ENCODE measurements around the gene DPF3.
"Not testable (repeated sequence)": the region's sequence is repeated elsewhere in the genome, so short reads cannot be mapped to it uniquely, and the experiment has no call there.

Gene DPF3

GRCh38 chr14:72756967-72757366 lies 136.9 kb downstream of the DPF3 start:
- no peak for DNase-seq

DNA sequence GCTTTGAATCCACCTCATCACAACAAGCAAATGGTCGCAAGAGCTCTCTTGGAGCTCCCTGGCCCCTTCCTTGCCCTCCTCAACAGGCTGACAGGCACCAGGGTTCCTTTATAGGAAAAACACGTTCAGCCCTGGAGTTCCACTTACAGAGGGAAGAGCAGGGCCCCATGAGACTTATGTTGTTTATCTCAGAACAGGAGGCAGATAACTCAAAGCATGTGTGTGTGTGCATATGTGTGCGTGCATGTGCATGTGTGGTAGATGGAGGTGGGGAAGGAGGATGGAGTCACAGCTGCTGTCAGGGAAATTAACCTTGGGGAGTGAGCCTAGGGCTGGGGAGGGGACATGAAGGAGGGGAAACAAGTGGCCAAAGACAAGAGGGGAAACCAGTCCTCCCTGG lies 138.1 kb downstream of the DPF3 start:
- no peak for DNase-seq

DNA sequence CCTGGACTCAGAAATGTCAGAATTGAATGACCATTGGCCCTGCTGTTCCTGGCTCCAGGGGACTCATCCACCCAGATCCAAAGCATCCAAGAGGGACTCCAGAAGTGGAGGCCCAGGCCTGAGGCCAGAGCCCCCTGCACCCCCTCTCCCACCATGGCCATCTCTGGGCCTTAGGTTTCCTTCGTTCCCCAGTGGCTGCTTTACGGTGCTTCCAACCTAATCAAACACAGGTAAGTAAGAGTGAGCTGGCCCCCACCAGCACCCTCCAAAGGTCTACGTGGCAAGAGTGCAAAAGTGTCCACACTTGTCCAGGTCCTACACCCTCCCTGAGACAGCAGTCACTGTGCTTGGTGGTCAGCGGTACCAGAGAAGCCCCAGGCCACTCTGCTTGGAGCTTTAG lies 139.0 kb downstream of the DPF3 start:
- no peak for DNase-seq

GRCh38 chr14:72753879-72754400 lies 140.0 kb downstream of the DPF3 start:
- DNase-seq = no peak

GRCh38 chr14:72753044-72753710 lies 140.7 kb downstream of the DPF3 start:
- DNase-seq = no peak

GRCh38 chr14:72752034-72752412 lies 141.9 kb downstream of the DPF3 start:
- DNase-seq = no peak

GRCh38 chr14:72751276-72752033 lies 142.4 kb downstream of the DPF3 start:
- DNase-seq = no peak

- DNase-seq = not testable (repeated sequence)
These were observed 145.0 kb downstream of the DPF3 start for GRCh38 chr14:72748921-72749320.

DNA sequence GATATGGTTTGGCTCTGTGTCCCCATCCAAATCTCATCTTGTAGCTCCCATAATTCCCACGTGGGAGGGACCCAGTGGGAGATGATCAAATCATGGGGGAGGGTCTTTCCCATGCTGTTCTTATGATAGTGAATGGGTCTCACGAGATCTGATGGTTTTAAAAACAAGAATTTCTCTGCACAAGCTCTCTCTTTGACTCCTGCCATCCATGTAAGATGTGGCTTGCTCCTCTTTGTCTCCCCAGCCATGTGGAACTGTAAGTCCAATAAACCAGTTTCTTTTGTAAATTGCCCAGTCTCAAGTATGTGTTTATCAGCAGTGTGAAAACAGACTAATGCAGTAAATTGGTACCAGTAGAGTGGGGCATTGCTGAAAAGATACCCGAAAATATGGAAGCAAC lies 146.2 kb downstream of the DPF3 start:
- no peak for DNase-seq

- no peak for DNase-seq
These were observed 147.6 kb downstream of the DPF3 start for GRCh38 chr14:72745991-72746980.

DNA sequence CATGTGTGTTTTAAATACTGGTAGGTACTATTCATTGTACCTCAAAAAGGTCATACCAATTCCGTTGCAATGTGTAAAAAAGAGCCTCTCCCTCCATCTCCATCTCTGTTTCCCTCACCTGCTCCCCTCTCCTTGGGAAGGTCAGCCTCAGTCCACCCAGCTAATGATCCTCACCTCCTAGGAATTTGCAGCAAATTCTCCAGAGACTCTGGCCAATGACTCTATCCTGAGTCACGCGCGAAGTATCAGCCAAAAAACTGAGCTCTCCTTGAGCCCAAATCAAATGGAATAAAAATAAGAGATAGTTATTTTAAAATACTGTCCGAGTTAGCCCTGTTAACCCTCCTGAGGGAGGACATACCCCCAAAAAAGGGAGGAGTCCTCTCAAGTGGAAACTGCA lies 148.4 kb downstream of the DPF3 start:
- no peak for DNase-seq

DNA sequence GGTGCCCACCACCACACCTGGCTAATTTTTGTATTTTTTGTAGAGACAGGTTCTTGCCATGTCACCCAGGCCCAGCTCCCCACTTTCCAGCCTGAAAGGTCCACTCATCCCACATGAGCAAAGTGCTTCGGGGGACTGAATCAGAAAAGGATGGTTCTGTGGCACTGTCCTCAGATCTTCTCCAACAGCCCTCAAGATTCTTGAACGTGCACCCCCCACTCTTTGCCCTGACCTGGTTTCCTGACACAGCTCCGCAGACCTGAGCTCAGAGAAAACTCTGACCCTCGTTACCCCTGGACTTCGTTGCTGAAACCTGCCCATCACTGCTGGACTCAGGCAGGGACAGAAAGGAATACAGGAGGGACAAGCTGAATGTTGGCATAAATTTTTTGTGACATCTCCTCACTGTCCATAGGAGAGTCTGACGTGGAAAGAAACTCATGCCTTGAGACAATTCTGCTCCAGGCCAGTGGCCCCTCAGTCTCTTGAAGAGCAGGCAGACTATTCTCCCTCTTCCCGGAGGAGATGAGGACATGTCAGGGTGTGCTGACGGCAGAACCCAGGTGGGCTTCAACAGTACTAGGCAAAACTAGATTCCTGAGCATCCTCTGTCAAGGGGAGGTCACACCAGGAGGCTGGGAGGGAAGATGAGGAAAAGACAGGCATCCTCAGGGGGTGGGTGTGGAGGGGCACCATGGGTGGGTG lies 149.3 kb downstream of the DPF3 start:
- no peak for DNase-seq

DNA sequence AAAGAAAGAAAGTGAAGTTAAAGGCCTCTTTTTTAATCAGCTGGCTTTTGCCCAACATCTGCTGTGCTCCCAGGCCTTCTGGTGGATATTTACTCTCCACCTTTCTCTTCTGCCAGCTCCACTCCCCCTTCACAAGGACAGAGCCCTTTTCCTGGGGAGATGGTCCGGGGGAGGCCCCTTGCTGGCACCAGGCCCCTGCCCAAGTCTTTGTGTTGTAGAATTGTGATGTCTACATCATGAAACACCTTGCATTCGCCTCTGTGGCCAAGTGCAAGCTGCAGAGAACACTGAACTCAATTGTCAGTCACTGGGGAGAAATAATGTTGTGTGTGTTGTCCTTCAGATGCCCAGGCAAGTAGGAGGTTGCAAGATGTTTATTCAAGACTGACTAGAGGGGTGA lies 150.3 kb downstream of the DPF3 start:
- no peak for DNase-seq

DNA sequence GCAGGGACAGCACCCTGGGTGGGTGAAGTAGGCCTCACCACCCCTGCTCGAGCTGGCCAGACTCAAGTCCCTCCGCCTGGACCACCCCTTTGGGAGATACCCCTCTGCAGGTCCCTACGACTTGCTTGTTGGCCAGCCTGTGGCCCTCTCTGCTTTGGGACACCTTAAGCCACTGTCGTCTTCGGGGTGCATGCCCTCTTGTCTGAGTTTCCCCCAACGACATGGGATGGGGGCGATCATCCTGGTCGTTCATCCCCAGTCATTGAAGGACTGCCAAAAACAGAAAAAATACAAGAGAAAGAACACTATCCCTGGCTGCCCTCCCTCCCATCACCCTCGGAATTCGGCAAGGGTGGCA lies 151.1 kb downstream of the DPF3 start:
- DNase-seq = no peak

DNA sequence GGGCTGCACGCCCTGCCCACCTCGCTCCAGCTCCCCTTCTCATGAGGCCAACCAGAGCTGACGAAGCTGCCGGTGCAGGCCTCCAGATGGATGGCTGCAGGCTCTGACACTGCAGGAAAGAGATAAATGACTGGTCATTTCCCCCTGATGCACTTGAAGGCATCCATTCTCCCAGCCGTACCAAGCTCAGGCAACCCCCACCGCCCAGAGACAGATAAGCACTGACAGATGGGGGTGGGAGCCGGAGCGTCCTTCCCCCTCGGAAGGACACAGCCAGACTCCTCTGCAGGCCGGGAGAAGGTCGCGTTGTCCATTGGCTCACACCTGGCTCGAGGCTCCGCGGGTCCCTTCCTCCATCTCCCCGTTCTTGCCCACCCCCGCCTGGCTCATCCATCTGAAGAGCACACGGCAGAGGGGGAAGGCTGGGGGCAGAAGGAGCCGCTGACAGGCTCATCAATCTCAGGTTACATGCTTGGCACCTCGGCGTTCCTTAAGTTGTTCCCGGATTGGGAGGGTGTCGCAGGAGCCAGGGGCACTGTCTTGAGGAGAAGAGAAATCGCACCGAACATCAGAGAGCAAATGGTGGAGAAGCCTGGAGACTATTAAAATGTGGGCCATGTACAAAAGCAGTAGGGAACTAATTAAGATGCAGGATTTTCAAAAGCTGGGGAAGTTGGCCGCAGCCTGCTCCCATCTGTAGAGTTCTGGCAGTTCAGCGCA lies 151.6 kb downstream of the DPF3 start:
- DNase-seq = no peak

DNA sequence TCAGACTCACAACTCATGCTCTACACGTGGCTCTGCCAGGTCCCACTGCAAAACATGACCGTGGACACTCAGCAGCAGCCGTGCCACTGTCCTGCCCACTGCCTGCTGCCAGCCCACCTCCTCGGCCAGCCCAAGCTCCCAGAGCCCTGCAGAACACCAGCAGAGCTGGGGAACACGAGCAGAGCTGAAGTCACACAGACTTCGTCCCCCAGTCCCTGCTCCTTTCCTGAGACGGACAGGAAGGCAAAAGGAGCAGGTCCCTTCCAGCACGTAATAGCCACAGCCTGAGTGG lies 152.1 kb downstream of the DPF3 start:
- no peak for DNase-seq

DNA sequence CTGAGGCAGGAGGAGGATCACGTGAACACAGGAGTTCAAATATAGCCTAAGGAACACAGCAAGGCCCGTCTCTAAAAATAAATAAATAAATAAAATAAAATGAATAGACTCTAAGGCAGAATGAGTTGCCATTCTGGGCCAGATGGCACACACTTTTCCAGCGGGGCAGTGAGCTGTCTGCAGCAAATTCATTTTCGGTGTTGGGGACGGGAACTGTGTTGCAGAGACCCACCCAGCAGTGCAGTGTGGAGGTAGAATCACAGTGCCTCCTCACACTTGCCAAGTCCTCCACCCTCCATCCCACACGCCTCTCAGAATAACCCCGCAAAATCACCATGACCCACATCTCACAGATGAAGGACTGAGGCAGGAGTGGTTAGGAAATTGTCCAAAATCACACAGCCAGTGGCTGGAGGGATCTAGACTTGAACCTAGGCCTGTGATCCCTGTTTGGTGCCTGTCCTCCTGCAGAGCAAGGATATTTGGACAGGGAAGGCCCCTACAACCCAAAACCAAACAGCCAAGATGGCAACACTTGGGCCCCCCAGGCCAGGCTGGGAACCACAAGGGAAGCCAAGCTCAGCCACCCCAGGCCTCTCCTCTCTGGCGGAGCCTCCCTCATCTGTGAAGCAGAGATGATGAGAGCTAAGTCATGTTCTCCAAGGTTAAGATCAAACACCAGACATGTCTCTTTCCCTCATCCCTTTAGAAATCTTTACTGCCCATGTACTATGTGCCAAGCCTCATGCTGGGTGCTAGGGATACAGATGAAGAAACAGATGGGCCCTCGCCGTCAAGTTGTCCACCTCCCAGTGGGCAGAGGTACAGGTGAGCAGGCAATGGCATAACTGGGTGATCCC lies 152.7 kb downstream of the DPF3 start:
- DNase-seq = no peak

GRCh38 chr14:72740504-72740961 lies 153.4 kb downstream of the DPF3 start:
- DNase-seq = no peak

DNA sequence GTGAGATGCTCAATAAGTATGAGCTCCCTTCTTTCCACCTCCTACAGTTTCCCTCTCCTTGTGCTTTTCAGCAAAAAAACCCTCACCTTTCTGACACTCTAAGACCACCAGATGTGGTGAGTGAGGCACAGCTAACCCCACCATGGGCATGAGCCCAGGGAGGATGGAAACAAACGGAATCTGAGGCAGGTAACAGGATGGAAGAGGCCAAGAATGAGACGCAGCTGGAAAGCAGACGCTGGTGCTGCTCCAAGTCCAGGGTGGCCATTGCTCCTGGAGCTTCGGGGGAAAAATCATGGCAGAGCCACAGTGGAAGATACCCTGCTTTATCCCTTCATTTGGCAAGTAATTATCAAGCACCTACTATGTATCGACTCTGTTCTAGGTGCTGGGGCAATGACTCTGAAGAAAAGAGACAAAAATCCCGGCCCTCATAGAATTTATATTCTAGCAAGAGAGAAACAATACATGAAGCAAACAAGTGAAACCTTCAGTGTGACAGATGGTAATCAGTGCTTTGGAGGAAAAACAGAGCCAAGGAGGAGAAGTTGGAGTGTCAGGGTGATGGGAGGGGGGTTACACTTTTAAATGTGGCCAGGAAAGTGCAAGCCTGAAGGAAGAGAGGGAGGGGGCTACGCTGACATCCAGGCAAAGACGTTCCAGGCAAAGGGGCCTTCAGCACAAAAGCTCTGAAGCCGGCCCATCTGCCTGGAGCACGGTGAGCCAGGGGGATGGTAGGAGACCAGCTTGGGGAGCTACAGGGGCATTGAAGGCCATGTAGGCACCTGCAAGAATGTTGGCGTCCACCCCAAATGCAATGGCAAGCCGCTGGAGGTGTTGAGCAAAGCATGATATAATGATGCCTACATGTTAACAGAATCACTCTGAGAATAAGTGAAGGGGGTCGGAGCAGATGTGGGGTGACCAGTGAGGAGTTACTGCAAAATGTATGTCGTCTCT lies 154.2 kb downstream of the DPF3 start:
- DNase-seq = no peak

DNA sequence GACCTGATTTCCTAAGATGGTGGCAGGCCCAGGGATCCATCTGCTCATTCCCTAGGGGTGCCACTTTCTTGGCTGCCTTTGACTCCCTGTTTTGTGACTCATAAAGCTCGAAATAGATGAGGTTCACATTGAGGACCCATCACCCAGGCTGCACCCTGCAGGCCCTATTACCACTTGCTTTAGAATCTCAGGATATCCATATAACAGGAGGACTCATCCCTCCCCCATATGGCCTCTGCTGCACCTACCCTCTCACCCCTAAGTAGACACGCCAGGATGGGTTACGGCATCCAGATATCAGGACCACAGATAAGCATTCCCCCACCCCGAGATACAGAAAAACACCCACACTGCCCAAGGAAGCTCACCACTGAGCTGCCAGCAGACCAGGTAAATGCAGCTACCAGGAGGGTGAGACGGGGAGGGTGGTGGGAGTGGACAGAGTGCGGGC lies 155.7 kb downstream of the DPF3 start:
- no peak for DNase-seq
